HG03135 (cell line): Measurements from ENCODE around the gene PCSK9.
"Not testable (repeated sequence)": the region's sequence is repeated elsewhere in the genome, so short reads cannot be mapped to it uniquely, and the experiment has no call there.

Experiments used
- ATAC-seq: cut with Tn5 transposase; IDR thresholded peaks from one replicate; pipeline ENCODE4 v1.9.1; 2021; ENCODE audit warnings: mild to moderate bottlenecking, moderate library complexity; ENCODE audit not compliant: unreplicated experiment

The PCSK9 gene

GRCh38 chr1:55007625-55008024 lies 31.7 kb upstream of the PCSK9 start:
- ATAC-seq = no peak

GRCh38 chr1:55010194-55010886 lies 29.0 kb upstream of the PCSK9 start:
- no peak for ATAC-seq

GRCh38 chr1:55010887-55011217 lies 28.5 kb upstream of the PCSK9 start:
- no peak for ATAC-seq

GRCh38 chr1:55012661-55013060 lies 26.7 kb upstream of the PCSK9 start:
- ATAC-seq = no peak

- no peak for ATAC-seq
Observed at GRCh38 chr1:55015123-55015522, 24.2 kb upstream of the PCSK9 start.

GRCh38 chr1:55015731-55016620 lies 23.4 kb upstream of the PCSK9 start:
- no peak for ATAC-seq

GRCh38 chr1:55018395-55018794 lies 21.0 kb upstream of the PCSK9 start:
- no peak for ATAC-seq

- ATAC-seq = no peak
Observed at GRCh38 chr1:55021942-55022546, 17.3 kb upstream of the PCSK9 start.

GRCh38 chr1:55024163-55024562 lies 15.2 kb upstream of the PCSK9 start:
- ATAC-seq = not testable (repeated sequence)

GRCh38 chr1:55026682-55027081 lies 12.7 kb upstream of the PCSK9 start:
- ATAC-seq = not testable (repeated sequence)

GRCh38 chr1:55031098-55031497 lies 8.2 kb upstream of the PCSK9 start:
- not testable (repeated sequence) for ATAC-seq

GRCh38 chr1:55033265-55033614 lies 6.1 kb upstream of the PCSK9 start:
- no peak for ATAC-seq

GRCh38 chr1:55034476-55035133 lies 4.7 kb upstream of the PCSK9 start:
- ATAC-seq = no peak

- ATAC-seq = no peak
Observed at GRCh38 chr1:55035904-55036303, 3.4 kb upstream of the PCSK9 start.

GRCh38 chr1:55037733-55038551 lies 1.4 kb upstream of the PCSK9 start:
- no peak for ATAC-seq

GRCh38 chr1:55038552-55038838 lies 853 bp upstream of the PCSK9 start:
- ATAC-seq = no peak

GRCh38 chr1:55038974-55039341 lies 390 bp upstream of the PCSK9 start:
- no peak for ATAC-seq

GRCh38 chr1:55040083-55040932 lies 960 bp downstream of the PCSK9 start:
- no peak for ATAC-seq

- no peak for ATAC-seq
Observed at GRCh38 chr1:55040933-55041494, 1.7 kb downstream of the PCSK9 start.

GRCh38 chr1:55041613-55042012 lies 2.3 kb downstream of the PCSK9 start:
- ATAC-seq = no peak
